K562 (cell line): ENCODE results near the gene DROSHA. TPM values are rescaled to one million over a fixed set of nuclear protein-coding genes. Genes with fewer than 3 reads are reported as not detected.
A peak's percentile ranks its signal among the peaks of the same experiment; 100 is the strongest.

Source experiments
- ATAC-seq: fragments of 200-7000 bp; cut with Tn5 transposase; 3 replicates; pipeline ENCODE4 v1.9.1; 2020; ENCODE audit warnings: moderate library complexity
- BruUV-seq: library from RNA; stranded (reverse); fragments of 400-500 nt; replicated peaks from 2 replicates; lab custom pipeline; 2021; lab: Mats Ljungman, UMichigan
- CTCF ChIA-PET: fragments of 300-600 bp; formaldehyde crosslinking; extraction: SDS; loops from one replicate; lab custom pipeline; 2021; ENCODE audit warnings: low intra/inter-chr PET ratio; lab: Yijun Ruan, JAX
- POLR2A ChIA-PET: fragments of 300-600, 350-650 bp; sonication (Branson Sonifier 250); formaldehyde crosslinking; extraction: SDS; loops from one replicate; lab custom pipeline; 2021; ENCODE audit warnings: antibody characterized with exemption, inconsistent platforms; lab: Yijun Ruan, JAX
- DNase-seq, 4 experiments: peaks; one replicate each; pipeline versions ENCODE4 v3.0.0 to v3.0.0-alpha.2; 2011 to 2018; ENCODE audit warnings: low spot score in 3 of 4, mixed read lengths in 3 of 4; ENCODE audit errors: extremely low read depth in 1 of 4
- FAIRE-seq: peaks from 2 replicates; lab custom pipeline; 2011; peaks lifted over from hg19 to GRCh38; lab: Jason Lieb, UNC
- H2AFZ ChIP-seq: 2 replicates; pipeline ENCODE4 v1.6.0; 2011; ENCODE audit warnings: low read depth, low read length, control low read depth, inconsistent platforms
- H3K27ac ChIP-seq: fragments of 200-600 bp; 3 replicates; pipeline ENCODE4 v1.8.0; 2011; ENCODE audit warnings: low read depth, mild to moderate bottlenecking, control low read depth, inconsistent platforms, low read length, moderate library complexity, mixed read lengths; ENCODE audit errors: extremely low read depth
- H3K27me3 ChIP-seq, 2 experiments: fragments of 300-600 bp in 1 of 2; 2 replicates in 1 of 2; 3 replicates in 1 of 2; pipeline versions ENCODE4 v1.6.0 to v1.8.0; 2011; ENCODE audit warnings: inconsistent platforms in 2 of 2, low read length in 2 of 2, mild to moderate bottlenecking in 1 of 2, mixed read lengths in 1 of 2, moderate library complexity in 1 of 2; ENCODE audit not compliant: control insufficient read depth in 2 of 2, insufficient read depth in 2 of 2
- H3K36me3 ChIP-seq: fragments of 300-600 bp; 3 replicates; pipeline ENCODE4 v1.8.0; 2011; ENCODE audit warnings: mild to moderate bottlenecking, low read length, inconsistent platforms; ENCODE audit not compliant: control insufficient read depth, insufficient read depth
- H3K4me1 ChIP-seq, 2 experiments: fragments of 200-600 bp in 1 of 2; replicated peaks in 1 of 2; 2 replicates in 1 of 2; 3 replicates in 1 of 2; pipeline versions ENCODE4 v1.5.1 to v1.8.0; 2011; ENCODE audit warnings: inconsistent platforms in 2 of 2, low read length in 2 of 2, mild to moderate bottlenecking in 1 of 2, mixed read lengths in 1 of 2, moderate library complexity in 1 of 2; ENCODE audit not compliant: control insufficient read depth in 2 of 2, insufficient read depth in 2 of 2
- H3K4me2 ChIP-seq: 2 replicates; pipeline ENCODE4 v1.6.1; 2011; ENCODE audit warnings: low read length, control low read depth, inconsistent platforms, mixed read lengths; ENCODE audit not compliant: insufficient read depth
- H3K4me3 ChIP-seq: fragments of 200-600 bp; sonication (generic), shearing (Covaris generic); 2 replicates; pipeline ENCODE4 v1.5.1; 2016; ENCODE audit warnings: control low read depth, inconsistent platforms
- H3K79me2 ChIP-seq: fragments of 200-600 bp; 3 replicates; pipeline ENCODE4 v1.8.0; 2011; ENCODE audit warnings: low read length, inconsistent platforms; ENCODE audit not compliant: control insufficient read depth, insufficient read depth
- H3K9ac ChIP-seq, 2 experiments: 2 replicates each; pipeline versions ENCODE4 v1.6.0 to v1.6.1; 2011; ENCODE audit warnings: low read depth in 2 of 2, low read length in 2 of 2, control low read depth in 1 of 2, inconsistent platforms in 1 of 2, mild to moderate bottlenecking in 1 of 2, mixed read lengths in 1 of 2; ENCODE audit not compliant: insufficient read depth in 1 of 2
- H3K9me1 ChIP-seq: one replicate; pipeline ENCODE4 v1.6.0; 2011; ENCODE audit warnings: inconsistent platforms, mild to moderate bottlenecking, low read length, moderate library complexity; ENCODE audit not compliant: control insufficient read depth, insufficient read depth
- H3K9me3 ChIP-seq: replicated peaks from 2 replicates; pipeline ENCODE4 v1.5.1; 2011; ENCODE audit warnings: low read depth, low read length, inconsistent platforms; ENCODE audit not compliant: control insufficient read depth, insufficient read depth
- H4K20me1 ChIP-seq: replicated peaks from 2 replicates; pipeline ENCODE4 v1.6.1; 2011; ENCODE audit warnings: low read length, inconsistent platforms, mixed read lengths; ENCODE audit not compliant: control insufficient read depth, insufficient read depth
- C11orf30 ChIP-seq: fragments of 450-650 bp; IDR thresholded peaks from 2 replicates; pipeline ENCODE4 v1.6.1; 2016; ENCODE audit warnings: low read depth, mild to moderate bottlenecking
- CAMTA2 ChIP-seq: fragments of 250-450 bp; sonication (Bioruptor Pico); conservative IDR thresholded peaks from 2 replicates; pipeline ENCODE4 v1.5.1; 2022
- CBFA2T2 ChIP-seq: fragments of 450-650 bp; conservative IDR thresholded peaks from 2 replicates; pipeline ENCODE4 v1.6.1; 2017; ENCODE audit warnings: mild to moderate bottlenecking
- CHD2 ChIP-seq: IDR thresholded peaks from 2 replicates; pipeline ENCODE4 v1.6.1; 2011; ENCODE audit warnings: low read depth, low read length
- HMGN3 ChIP-seq: IDR thresholded peaks from 2 replicates; pipeline ENCODE4 v1.6.1; 2011; ENCODE audit warnings: borderline replicate concordance, low read depth, mild to moderate bottlenecking, mixed read lengths, low read length; ENCODE audit not compliant: insufficient read length; ENCODE audit errors: extremely low read depth
- KDM2B ChIP-seq: fragments of 250-450 bp; sonication (Bioruptor Pico); IDR thresholded peaks from 2 replicates; pipeline ENCODE4 v1.8.0; 2021; ENCODE audit warnings: mild to moderate bottlenecking, moderate library complexity
- KLF6 ChIP-seq: fragments of 250-450 bp; sonication (Bioruptor Pico); IDR thresholded peaks from 2 replicates; pipeline ENCODE4 v1.4.0; 2020; ENCODE audit warnings: mild to moderate bottlenecking, moderate library complexity, borderline replicate concordance
- NFATC3 ChIP-seq: fragments of 450-650 bp; IDR thresholded peaks from 2 replicates; pipeline ENCODE4 v1.6.1; 2017; ENCODE audit warnings: mild to moderate bottlenecking
- NFE2 ChIP-seq: IDR thresholded peaks from 2 replicates; pipeline ENCODE4 v1.6.1; 2014; ENCODE audit warnings: antibody characterized with exemption, low read depth
- NKRF ChIP-seq: fragments of 450-650 bp; IDR thresholded peaks from 2 replicates; pipeline ENCODE4 v1.6.1; 2016; ENCODE audit warnings: borderline replicate concordance
- PHB ChIP-seq: fragments of 250-450 bp; sonication (Bioruptor Pico); IDR thresholded peaks from 2 replicates; pipeline ENCODE4 v1.5.0; 2021
- POLR2B ChIP-seq: fragments of 450-650 bp; IDR thresholded peaks from 2 replicates; pipeline ENCODE4 v1.6.1; 2018; ENCODE audit warnings: low read depth; ENCODE audit not compliant: partially characterized antibody
- TBL1XR1 ChIP-seq, 2 experiments: IDR thresholded peaks; 2 replicates each; pipeline ENCODE4 v1.6.1; 2012; ENCODE audit warnings: improper control_type of control experiment in 2 of 2, low read length in 2 of 2, mild to moderate bottlenecking in 1 of 2
- ZNF316 ChIP-seq: fragments of 450-650 bp; IDR thresholded peaks from 2 replicates; pipeline ENCODE4 v1.6.1; 2016
- ZNF384 ChIP-seq: IDR thresholded peaks from 2 replicates; pipeline ENCODE4 v1.6.1; 2012; ENCODE audit warnings: low read depth, low read length, improper control_type of control experiment
- ZNF518B ChIP-seq: fragments of 250-450 bp; sonication (Bioruptor Pico); IDR thresholded peaks from 2 replicates; pipeline ENCODE4 v1.5.0; 2021; ENCODE audit warnings: mild to moderate bottlenecking, moderate library complexity
- WGBS: fragments of 100-300 bp; shearing (Covaris generic); methylation state at CpG from one replicate; pipeline ENCODE4 v1.1.6; 2016; ENCODE audit warnings: low coverage, mixed read lengths; ENCODE audit not compliant: insufficient coverage; ENCODE audit errors: missing lambda C conversion rate; 5-methylcytosine and 5-hydroxymethylcytosine counted together
- in situ Hi-C: fragments of 300-500 bp; cut with MboI; formaldehyde crosslinking; loops from 4 replicates; pipeline ENCODE4 v1.15.0; 2018; ENCODE audit warnings: inconsistent platforms, mixed read lengths
- intact Hi-C: fragments of 100-400 bp; cut with micrococcal nuclease; formaldehyde crosslinking; loops from 2 replicates; pipeline ENCODE4 v1.14.2; 2022
- polyA plus RNA-seq, 8 experiments: library from polyadenylated mRNA; depleted of rRNA in 4 of 8; stranded (reverse) in 5 of 8; unstranded in 3 of 8; fragments of >200 nt; fragmentation: Nextera tagmentation in 2 of 8; fragmentation: Illumina TruSeq in 1 of 8; extraction: Ambion mirVana in 2 of 8; extraction: Trizol in 1 of 8; gene quantifications; 2 replicates each; pipeline versions ENCODE4 v1.2.1 to v1.2.3, GENCODE V29; 2011 to 2014; ENCODE audit warnings: inconsistent platforms in 1 of 8, missing spikeins in 1 of 8
- total RNA-seq, 7 experiments: library from RNA; depleted of rRNA in 6 of 7; stranded (reverse); fragments of >200 nt in 6 of 7; fragmentation: Illumina TruSeq in 2 of 7; extraction: Trizol in 2 of 7; gene quantifications; 2 replicates each; pipeline versions ENCODE4 v1.2.1 to v1.2.3, GENCODE V29; 2011 to 2021; ENCODE audit warnings: low replicate concordance in 1 of 7

DROSHA gene
- total and polyA plus RNA-seq, 9 of the 15 experiments (the other 6 are each of a cell fraction or from before 2014, with no cell fraction given) = 52.5 to 109 (median 68.9) TPM

- 86% methylated on average over 1 of the region's 1 CpG for WGBS
- CTCF ChIA-PET = no interaction called here
- Histone ChIP-seq H3K9me1 (no peaks in the 10 kb centered on the region), H3K9me3 (no peaks in the 10 kb centered on the region), H3K79me2 (no peaks in the 10 kb centered on the region), H3K9ac (no peak overlapping the region), H3K27ac (no peak overlapping the region), H4K20me1 (no peaks in the 10 kb centered on the region), H3K27me3 (no peaks in the 10 kb centered on the region), H3K4me3 (no peak overlapping the region), H3K4me2 (no peak overlapping the region), H3K36me3 (peaks cover 91% of the 10 kb centered on the region), H2AFZ (no peak overlapping the region), H3K4me1 (peaks cover 0 to 2% of the 10 kb centered on the region in 2 experiments; a peak in 2 of 5 replicates)
- FAIRE-seq = no peak
- ATAC-seq = no peak
- no TSS peak for BruUV-seq
- POLR2A ChIA-PET = no interaction called here
- no peak for DNase-seq
- intact Hi-C loops (no loop called here), in situ Hi-C loops (no loop called here)
- TF ChIP-seq KDM2B (CRISPR knock-in tag) (no peak), NKRF (no peak), ZNF518B (CRISPR knock-in tag) (no peak), KLF6 (CRISPR knock-in tag) (no peak), C11orf30 (peak; percentile 49; the same call in 1 of the 2 replicates), ZNF316 (peak; percentile 71), HMGN3 (no peak), NFATC3 (no peak), CHD2 (no peak), PHB (CRISPR knock-in tag) (no peak), POLR2B (no peak), NFE2 (no peak), CBFA2T2 (no peak), TBL1XR1 (IDR thresholded peaks at IDR 0.05; ENCODE audit: low read length in 2 of 2) (no peak), CAMTA2 (CRISPR knock-in tag) (no peak), ZNF384 (no peak)
Measured at GRCh38 chr5:31465291-31465690, 66.6 kb downstream of the DROSHA start.
